Right lobe of liver (tissue), 6 donors: ENCODE results near the gene C19orf85. TPM values are rescaled to one million over a fixed set of nuclear protein-coding genes. Genes with fewer than 3 reads are reported as not detected.
A peak's percentile ranks its signal among the peaks of the same experiment; 100 is the strongest.

Source experiments
- ATAC-seq, 4 donors: fragments of 200-7000 bp; cut with Tn5 transposase; one replicate each; pipeline ENCODE4 v1.9.1; 2020; ENCODE audit warnings: mild to moderate bottlenecking in 4 of 4, moderate library complexity in 4 of 4
- DNase-seq, 3 donors: peaks; one replicate each; pipeline ENCODE4 v3.0.0-alpha.2; 2020
- H3K27ac ChIP-seq, 3 donors: fragments of 200-600 bp; one replicate each; pipeline ENCODE4 v1.8.0; 2022
- H3K27me3 ChIP-seq, 2 donors: fragments of 200-600 bp; one replicate each; pipeline ENCODE4 v1.8.0; 2022
- H3K36me3 ChIP-seq, 4 donors: fragments of 200-600 bp; sonication (generic) in 1 of 4; one replicate each; pipeline versions ENCODE4 v1.5.1 to v1.8.0; 2017 to 2022; ENCODE audit warnings: control low read depth in 1 of 4
- H3K4me1 ChIP-seq, 4 donors: fragments of 200-600 bp; sonication (generic) in 1 of 4; one replicate each; pipeline versions ENCODE4 v1.5.1 to v1.8.0; 2017 to 2022; ENCODE audit warnings: control low read depth in 1 of 4
- H3K4me3 ChIP-seq, 3 donors: fragments of 200-600 bp; one replicate each; pipeline ENCODE4 v1.8.0; 2022
- H3K9me3 ChIP-seq, 4 donors: fragments of 200-600 bp; sonication (generic) in 1 of 4; one replicate each; pipeline versions ENCODE4 v1.5.1 to v1.8.0; 2017 to 2022; ENCODE audit warnings: control low read depth in 1 of 4
- POLR2A ChIP-seq: fragments of 450-650 bp; IDR thresholded peaks from one replicate; pipeline ENCODE4 v1.6.1; 2017; ENCODE audit warnings: antibody characterized with exemption, mild to moderate bottlenecking
- WGBS: methylation state at CpG from one replicate; pipeline ENCODE4 v1.1.6; 2018; ENCODE audit warnings: low coverage, low lambda C conversion rate; ENCODE audit not compliant: insufficient coverage; ENCODE audit errors: missing lambda C conversion rate; 5-methylcytosine and 5-hydroxymethylcytosine counted together
- intact Hi-C, 2 donors: fragments of 100-400 bp; cut with DNase I; formaldehyde crosslinking; loops; one replicate each; pipeline versions ENCODE4 v1.11.2 to v1.14.1; 2022
- total RNA-seq, 6 experiments: library from RNA; depleted of rRNA in 2 of 6; stranded (reverse); fragments of >200 nt in 2 of 6; fragmentation: NEBNext Ultra II Directional in 3 of 6; extraction: Animal tissue kit (Norgen Biotek cat#: 25700) in 3 of 6; gene quantifications; one replicate each; pipeline versions ENCODE4 v1.1.0 to v1.2.4, GENCODE V29; 2016 to 2023
- TF ChIP-seq, protein P1 (sequence below), 4 donors: fragments of 200-600 bp in 3 of 4; fragments of 450-650 bp in 1 of 4; IDR thresholded peaks; one replicate each; pipeline versions ENCODE4 v1.5.1 to v1.8.0; 2016 to 2022; ENCODE audit warnings: antibody characterized with exemption in 4 of 4, mild to moderate bottlenecking in 2 of 4
- donor health status: DM: no; HTN: yes; CAD: no.
- donor health status: DM: no; HTN: no; CAD: no.
- donor health status: DM: no; HTN: no; CAD: no.
- donor health status: DM: no; HTN: yes; CAD: no.
- donor health status: DM: no; HTN: yes; CAD: no.

Gene C19orf85
- total RNA-seq, 6 experiments from 2014 or later: not detected

DNA sequence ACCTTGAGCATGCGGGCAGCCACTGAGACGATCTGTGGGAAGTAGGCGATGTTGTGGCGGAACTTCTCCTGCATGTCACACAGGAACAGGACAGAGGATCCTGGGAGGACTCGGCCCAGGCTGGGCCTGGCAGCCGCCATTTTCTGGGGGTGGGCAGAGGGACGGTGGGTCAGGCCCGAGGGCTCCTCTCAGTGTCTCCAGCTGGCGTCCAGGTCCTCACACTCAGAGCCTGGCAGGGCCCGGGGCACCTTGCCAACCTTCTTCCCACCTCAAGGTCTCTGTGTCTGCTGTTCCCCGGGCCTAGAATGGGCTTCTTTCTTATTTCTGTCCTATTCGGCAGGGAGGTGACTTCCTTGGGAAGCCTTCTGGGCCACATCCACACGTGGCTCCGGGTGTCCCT is 8.2 kb downstream of the C19orf85 start:
- Histone ChIP-seq H3K9me3 (no peaks in the 10 kb centered on the region), H3K27ac (no peak overlapping the region), H3K4me1 (peaks cover 0 to 14% (median 6%) of the 10 kb centered on the region in 4 donors), H3K27me3 (no peaks in the 10 kb centered on the region), H3K4me3 (no peak overlapping the region), H3K36me3 (peaks cover 0 to 10% (median 0%) of the 10 kb centered on the region in 4 donors)
- no peak for TF ChIP-seq POLR2A
- TF ChIP-seq, protein P1, sequence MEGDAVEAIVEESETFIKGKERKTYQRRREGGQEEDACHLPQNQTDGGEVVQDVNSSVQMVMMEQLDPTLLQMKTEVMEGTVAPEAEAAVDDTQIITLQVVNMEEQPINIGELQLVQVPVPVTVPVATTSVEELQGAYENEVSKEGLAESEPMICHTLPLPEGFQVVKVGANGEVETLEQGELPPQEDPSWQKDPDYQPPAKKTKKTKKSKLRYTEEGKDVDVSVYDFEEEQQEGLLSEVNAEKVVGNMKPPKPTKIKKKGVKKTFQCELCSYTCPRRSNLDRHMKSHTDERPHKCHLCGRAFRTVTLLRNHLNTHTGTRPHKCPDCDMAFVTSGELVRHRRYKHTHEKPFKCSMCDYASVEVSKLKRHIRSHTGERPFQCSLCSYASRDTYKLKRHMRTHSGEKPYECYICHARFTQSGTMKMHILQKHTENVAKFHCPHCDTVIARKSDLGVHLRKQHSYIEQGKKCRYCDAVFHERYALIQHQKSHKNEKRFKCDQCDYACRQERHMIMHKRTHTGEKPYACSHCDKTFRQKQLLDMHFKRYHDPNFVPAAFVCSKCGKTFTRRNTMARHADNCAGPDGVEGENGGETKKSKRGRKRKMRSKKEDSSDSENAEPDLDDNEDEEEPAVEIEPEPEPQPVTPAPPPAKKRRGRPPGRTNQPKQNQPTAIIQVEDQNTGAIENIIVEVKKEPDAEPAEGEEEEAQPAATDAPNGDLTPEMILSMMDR (IDR thresholded peaks at IDR 0.05): no peak
- intact Hi-C loops: no loop called here
- DNase-seq: no peak
- WGBS: 74% methylated on average over 4 of the region's 14 CpGs
- ATAC-seq: no peak

DNA sequence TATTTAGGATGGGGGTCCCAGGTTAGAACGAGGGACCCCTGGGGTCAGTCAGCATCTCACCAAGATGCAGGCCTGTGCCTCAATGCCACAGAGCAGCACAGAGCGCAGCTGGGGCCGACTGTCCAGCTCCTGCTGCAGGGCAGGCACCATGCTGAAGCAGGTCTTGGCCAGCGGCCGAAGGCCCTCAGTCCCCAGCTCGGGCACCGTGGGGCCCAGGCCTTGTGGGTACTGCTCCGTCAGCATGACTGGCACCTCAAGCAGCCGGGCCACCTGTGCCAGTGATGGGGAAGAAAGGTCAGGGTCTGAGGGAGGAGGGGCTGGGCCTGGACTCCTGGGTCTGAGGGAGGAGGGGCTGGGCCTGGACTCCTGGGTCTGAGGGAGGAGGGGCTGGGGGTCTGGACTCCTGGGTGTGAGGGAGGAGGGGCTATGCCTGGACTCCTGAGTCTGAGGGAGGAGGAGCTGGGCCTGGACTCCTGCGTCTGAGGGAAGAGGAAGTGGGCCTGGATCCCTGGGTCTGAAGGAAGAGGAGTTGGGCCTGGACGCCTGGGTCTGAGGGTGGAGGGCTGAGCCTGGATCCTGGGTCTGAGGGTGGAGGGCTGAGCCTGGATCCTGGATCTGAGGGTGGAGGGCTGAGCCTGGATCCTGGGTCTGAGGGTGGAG is 8.8 kb downstream of the C19orf85 start:
- no peak for ATAC-seq
- peaks cover 0 to 14% (median 6%) of the 10 kb centered on the region in 4 donors for H3K4me1 ChIP-seq
- H3K27me3 ChIP-seq: no peaks in the 10 kb centered on the region
- H3K27ac ChIP-seq: no peak overlapping the region
- no peak overlapping the region for H3K4me3 ChIP-seq
- intact Hi-C loops: no loop called here
- DNase-seq: no peak
- WGBS: 89% methylated on average over 2 of the region's 11 CpGs
- H3K36me3 ChIP-seq: peaks cover 0 to 10% (median 0%) of the 10 kb centered on the region in 4 donors
- no peaks in the 10 kb centered on the region for H3K9me3 ChIP-seq
- TF ChIP-seq, protein P1 (IDR thresholded peaks at IDR 0.05): no peak
- TF ChIP-seq POLR2A: no peak

DNA sequence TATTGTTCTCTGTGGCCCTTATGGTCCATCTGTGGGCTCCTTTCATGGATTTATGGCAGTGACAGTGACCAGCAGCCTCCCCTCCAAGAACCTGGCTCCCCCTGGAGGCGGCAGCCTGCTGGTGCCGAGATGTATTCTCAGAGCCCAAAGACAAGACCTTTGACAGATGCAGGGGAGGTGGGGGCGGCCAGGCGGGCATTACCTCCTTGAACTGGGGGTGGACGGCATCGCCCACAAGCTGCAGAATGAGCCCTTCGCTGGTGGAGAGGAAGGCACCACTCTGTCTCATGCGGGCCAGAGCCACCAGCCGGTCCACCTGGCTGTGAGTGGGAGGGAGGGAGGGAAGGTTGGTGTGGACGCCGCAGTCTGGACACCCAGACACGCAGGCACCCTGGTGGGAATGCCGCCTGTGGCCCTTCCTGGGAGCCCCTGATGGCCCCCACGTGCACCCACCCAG is 9.7 kb downstream of the C19orf85 start:
- Histone ChIP-seq H3K27me3 (no peaks in the 10 kb centered on the region), H3K4me3 (no peak overlapping the region), H3K27ac (no peak overlapping the region), H3K4me1 (peaks cover 0 to 6% (median 2%) of the 10 kb centered on the region in 4 donors), H3K9me3 (no peaks in the 10 kb centered on the region), H3K36me3 (peaks cover 0 to 10% (median 0%) of the 10 kb centered on the region in 4 donors)
- WGBS: 72% methylated on average over 2 of the region's 14 CpGs
- intact Hi-C loops: no loop called here
- no peak for DNase-seq
- ATAC-seq: peak in 2 of 4 donors; percentile 12 to 21
- no peak for TF ChIP-seq POLR2A
- TF ChIP-seq, protein P1 (IDR thresholded peaks at IDR 0.05): peak; percentile 25 to 42 (median 32)

DNA sequence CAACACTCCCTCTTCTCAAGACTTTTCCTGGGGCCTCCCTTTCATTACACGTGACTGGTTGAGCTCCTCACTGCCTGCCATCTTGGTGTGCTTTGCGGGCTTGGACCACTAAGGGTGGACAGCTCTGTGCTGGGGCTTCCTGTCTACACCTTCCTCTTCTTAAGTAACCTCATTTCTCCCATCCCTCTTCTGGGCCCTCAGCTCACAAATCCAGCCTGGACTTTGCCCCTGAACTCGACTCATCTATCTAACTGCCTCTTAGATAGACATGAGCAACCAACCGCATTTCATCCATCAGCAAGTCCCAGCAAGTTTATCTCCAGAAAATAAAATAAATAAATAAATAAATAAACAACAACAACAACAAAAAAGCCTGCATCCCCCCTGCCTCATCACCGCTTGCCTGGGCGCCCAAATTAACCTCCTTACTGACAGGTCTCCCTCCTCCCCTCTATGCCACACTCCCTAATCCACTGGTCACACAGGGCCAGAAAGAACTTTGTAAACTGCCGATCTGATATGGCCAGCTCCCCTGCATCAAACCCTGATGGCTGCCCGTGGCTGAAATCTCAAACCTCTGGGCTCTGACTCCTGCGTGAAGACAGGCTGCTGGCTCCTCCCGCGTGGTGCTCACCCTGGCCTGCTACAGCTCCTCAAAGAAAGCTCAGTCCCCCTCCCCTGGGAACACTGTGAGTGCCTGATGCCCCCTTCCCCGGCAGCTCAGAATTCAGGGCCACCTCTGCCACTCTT is 10.9 kb downstream of the C19orf85 start:
- Histone ChIP-seq H3K36me3 (peaks cover 0 to 10% (median 0%) of the 10 kb centered on the region in 4 donors), H3K9me3 (no peaks in the 10 kb centered on the region), H3K27ac (no peak overlapping the region), H3K27me3 (no peaks in the 10 kb centered on the region), H3K4me3 (no peak overlapping the region), H3K4me1 (no peaks in the 10 kb centered on the region)
- 91% methylated on average over 6 of the region's 12 CpGs for WGBS
- no peak for DNase-seq
- TF ChIP-seq, protein P1 (IDR thresholded peaks at IDR 0.05): no peak
- TF ChIP-seq POLR2A: no peak
- peak in 1 of 4 donors; percentile 3 for ATAC-seq
- intact Hi-C loops: no loop called here
